ENCODE results near the gene TIPIN. TPM values are rescaled to one million over a fixed set of nuclear protein-coding genes. Genes with fewer than 3 reads are reported as not detected.

TIPIN gene
- polyA plus RNA-seq, 1 donor from 2014 or later: 4.7 TPM

Other genes with a start within 250 kb of the TIPIN start
- 0.41 TPM for gene MEGF11, start 102.9 kb downstream of the TIPIN start, polyA plus RNA-seq
- 30.2 TPM for gene DIS3L, start 63.1 kb downstream of the TIPIN start, polyA plus RNA-seq
- 39.7 TPM for gene MAP2K1, start 30.2 kb upstream of the TIPIN start, polyA plus RNA-seq
- gene SNAPC5, start 141.1 kb upstream of the TIPIN start, polyA plus RNA-seq: 48.4 TPM
- 1,406 TPM for gene RPL4, start 148.2 kb upstream of the TIPIN start, polyA plus RNA-seq
- 8.0 TPM for gene ZWILCH, start 148.6 kb upstream of the TIPIN start, polyA plus RNA-seq
- not detected for gene LCTL, start 209.3 kb upstream of the TIPIN start, polyA plus RNA-seq

Data from IgD-negative memory B cell (primary cell).